ENCODE measurements around the gene RNU6-9. TPM values are rescaled to one million over a fixed set of nuclear protein-coding genes. Genes with fewer than 3 reads are reported as not detected.

RNU6-9 gene
- total and polyA plus RNA-seq, 2 experiments from 2014 or later = not detected

DNA sequence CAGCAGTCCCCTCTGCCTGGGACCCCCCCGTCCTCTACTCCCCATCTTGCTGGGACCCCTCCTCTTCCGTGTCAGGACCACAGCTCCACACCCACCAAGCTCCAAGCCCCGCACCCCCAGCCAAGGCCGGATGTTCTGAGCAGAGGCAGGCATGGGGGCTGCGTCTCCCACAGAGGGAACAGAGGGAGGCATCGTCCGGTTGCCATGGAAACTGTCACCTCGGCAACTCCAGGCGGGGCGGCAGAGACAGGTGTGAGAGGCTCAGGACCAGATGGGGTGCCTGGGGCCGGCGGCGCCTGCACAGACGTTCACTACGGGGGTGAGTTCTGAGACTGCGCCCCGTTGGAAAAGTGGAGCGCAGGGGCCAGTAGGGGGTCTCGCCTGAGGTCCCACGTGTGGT lies 5.4 kb downstream of the RNU6-9 start:
- Histone ChIP-seq H3K9me3 (ENCODE audit: low read depth) (no peaks in the 10 kb centered on the region), H3K9me2 (ENCODE audit: insufficient read depth) (no peaks in the 10 kb centered on the region), H3K36me3 (ENCODE audit: low read depth) (no peaks in the 10 kb centered on the region), H3K4me1 (ENCODE audit: insufficient read depth) (no peaks in the 10 kb centered on the region), H4K20me1 (ENCODE audit: insufficient read depth) (no peaks in the 10 kb centered on the region), H3K79me2 (ENCODE audit: insufficient read depth) (peaks cover 17% of the 10 kb centered on the region), H3K4me2 (ENCODE audit: unreplicated experiment) (no peak overlapping the region), H3K27me3 (replicated peaks; ENCODE audit: insufficient read depth) (no peaks in the 10 kb centered on the region), H3K27ac (no peak overlapping the region), H3K4me3 (no peak overlapping the region), H2AFZ (no peak overlapping the region), H3K9ac (no peak overlapping the region), H3F3A (ENCODE audit: insufficient read depth) (peaks cover 10% of the 10 kb centered on the region)
- no peak for DNase-seq
- in situ Hi-C loops (cut with MboI) = no loop called here
- TF ChIP-seq EZH2 (IDR thresholded peaks at IDR 0.05; ENCODE audit: insufficient read depth, poor library complexity, severe bottlenecking) (no peak), EZH2phosphoT487 (IDR thresholded peaks at IDR 0.05; ENCODE audit: insufficient read depth, low read depth) (no peak)
- 78 to 81% methylated on average over 20 of the region's 20 CpGs for WGBS, 2 experiments (ENCODE audit: low coverage in 1 of 2, low lambda C conversion rate in 2 of 2, missing lambda C conversion rate in 2 of 2)

- Histone ChIP-seq H3K9me3 (ENCODE audit: low read depth) (no peaks in the 10 kb centered on the region), H2AFZ (no peak overlapping the region), H3K4me3 (no peak overlapping the region), H3K27me3 (replicated peaks; ENCODE audit: insufficient read depth) (no peaks in the 10 kb centered on the region), H3K36me3 (ENCODE audit: low read depth) (no peaks in the 10 kb centered on the region), H3K9ac (no peak overlapping the region), H4K20me1 (ENCODE audit: insufficient read depth) (no peaks in the 10 kb centered on the region), H3K9me2 (ENCODE audit: insufficient read depth) (no peaks in the 10 kb centered on the region), H3K27ac (no peak overlapping the region), H3K79me2 (ENCODE audit: insufficient read depth) (peaks cover 23% of the 10 kb centered on the region), H3F3A (ENCODE audit: insufficient read depth) (peaks cover 1% of the 10 kb centered on the region; the same call in 1 of the 2 replicates), H3K4me2 (ENCODE audit: unreplicated experiment) (no peak overlapping the region), H3K4me1 (ENCODE audit: insufficient read depth) (no peaks in the 10 kb centered on the region)
- DNase-seq = no peak
- TF ChIP-seq EZH2 (IDR thresholded peaks at IDR 0.05; ENCODE audit: insufficient read depth, poor library complexity, severe bottlenecking) (no peak), EZH2phosphoT487 (IDR thresholded peaks at IDR 0.05; ENCODE audit: insufficient read depth, low read depth) (no peak)
- 86 to 87% methylated on average over 29 to 31 of the region's 32 CpGs for WGBS, 2 experiments (ENCODE audit: low coverage in 1 of 2, low lambda C conversion rate in 2 of 2, missing lambda C conversion rate in 2 of 2)
- in situ Hi-C loops (cut with MboI) = no loop called here
Observed at GRCh38 chr19:899336-900042, 6.2 kb downstream of the RNU6-9 start.

GRCh38 chr19:900043-900301 lies 6.7 kb downstream of the RNU6-9 start:
- Histone ChIP-seq H2AFZ (no peak overlapping the region), H3F3A (ENCODE audit: insufficient read depth) (no peaks in the 10 kb centered on the region), H3K36me3 (ENCODE audit: low read depth) (no peaks in the 10 kb centered on the region), H3K4me1 (ENCODE audit: insufficient read depth) (no peaks in the 10 kb centered on the region), H3K4me2 (ENCODE audit: unreplicated experiment) (no peak overlapping the region), H3K9me3 (ENCODE audit: low read depth) (no peaks in the 10 kb centered on the region), H3K4me3 (no peak overlapping the region), H3K9ac (no peak overlapping the region), H3K9me2 (ENCODE audit: insufficient read depth) (no peaks in the 10 kb centered on the region), H3K27me3 (replicated peaks; ENCODE audit: insufficient read depth) (no peaks in the 10 kb centered on the region), H3K79me2 (ENCODE audit: insufficient read depth) (peaks cover 28% of the 10 kb centered on the region), H4K20me1 (ENCODE audit: insufficient read depth) (no peaks in the 10 kb centered on the region), H3K27ac (no peak overlapping the region)
- TF ChIP-seq EZH2phosphoT487 (IDR thresholded peaks at IDR 0.05; ENCODE audit: insufficient read depth, low read depth) (no peak), EZH2 (IDR thresholded peaks at IDR 0.05; ENCODE audit: insufficient read depth, poor library complexity, severe bottlenecking) (no peak)
- no peak for DNase-seq
- in situ Hi-C loops (cut with MboI) = no loop called here
- 91 to 93% methylated on average over 12 to 14 of the region's 15 CpGs for WGBS, 2 experiments (ENCODE audit: low coverage in 1 of 2, low lambda C conversion rate in 2 of 2, missing lambda C conversion rate in 2 of 2)

DNA sequence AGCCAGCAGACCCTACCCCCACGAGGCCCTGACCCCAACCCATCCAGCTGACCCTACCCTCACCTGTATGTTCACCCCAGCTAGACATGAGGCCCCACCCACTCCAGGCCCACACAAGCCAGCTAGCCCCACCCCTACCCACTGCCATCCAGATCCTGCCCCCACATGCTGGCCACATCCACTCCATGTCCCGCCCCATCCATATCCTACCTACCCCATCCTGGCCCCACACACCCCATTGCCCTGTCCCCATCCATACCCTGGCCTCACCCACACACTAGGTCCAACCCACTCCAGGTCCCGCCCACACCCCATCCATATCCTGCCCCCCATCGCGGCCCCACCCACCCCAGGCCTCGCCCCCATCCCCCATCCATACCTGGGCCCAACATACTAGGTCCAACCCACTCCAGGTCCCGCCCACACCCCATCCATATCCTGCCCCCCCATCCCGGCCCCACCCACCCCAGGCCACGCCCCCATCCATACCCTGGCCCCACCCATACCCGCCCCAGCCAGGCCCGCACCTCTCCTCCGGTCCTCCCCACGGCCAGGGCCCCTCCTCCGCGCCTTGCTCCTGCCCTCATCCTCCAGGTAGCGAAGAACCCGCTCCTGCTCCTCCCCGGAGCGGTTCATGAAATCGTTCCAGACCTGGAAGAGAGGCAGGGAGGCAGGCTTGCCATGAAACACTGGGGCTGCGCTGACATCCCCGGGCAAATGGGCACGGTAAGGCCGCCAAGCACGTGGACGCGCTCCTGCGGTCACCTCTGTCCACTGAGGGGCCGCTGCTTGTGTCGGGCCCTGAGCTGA lies 7.2 kb downstream of the RNU6-9 start:
- Histone ChIP-seq H3K27me3 (replicated peaks; ENCODE audit: insufficient read depth) (no peaks in the 10 kb centered on the region), H3K9ac (no peak overlapping the region), H3K4me1 (ENCODE audit: insufficient read depth) (no peaks in the 10 kb centered on the region), H3K4me3 (no peak overlapping the region), H3K9me2 (ENCODE audit: insufficient read depth) (no peaks in the 10 kb centered on the region), H3K79me2 (ENCODE audit: insufficient read depth) (peaks cover 33% of the 10 kb centered on the region), H3K36me3 (ENCODE audit: low read depth) (no peaks in the 10 kb centered on the region), H3K4me2 (ENCODE audit: unreplicated experiment) (no peak overlapping the region), H4K20me1 (ENCODE audit: insufficient read depth) (no peaks in the 10 kb centered on the region), H3K9me3 (ENCODE audit: low read depth) (no peaks in the 10 kb centered on the region), H3F3A (ENCODE audit: insufficient read depth) (no peaks in the 10 kb centered on the region), H2AFZ (no peak overlapping the region), H3K27ac (no peak overlapping the region)
- 86 to 90% methylated on average over 16 to 30 of the region's 30 CpGs for WGBS, 2 experiments (ENCODE audit: low coverage in 1 of 2, low lambda C conversion rate in 2 of 2, missing lambda C conversion rate in 2 of 2)
- TF ChIP-seq EZH2phosphoT487 (IDR thresholded peaks at IDR 0.05; ENCODE audit: insufficient read depth, low read depth) (no peak), EZH2 (IDR thresholded peaks at IDR 0.05; ENCODE audit: insufficient read depth, poor library complexity, severe bottlenecking) (no peak)
- in situ Hi-C loops (cut with MboI) = no loop called here
- DNase-seq = no peak
